ENCODE measurements around the gene IL22. TPM values are rescaled to one million over a fixed set of nuclear protein-coding genes. Genes with fewer than 3 reads are reported as not detected.

The IL22 gene
- total RNA-seq, 1 experiment from 2014 or later: not detected

DNA sequence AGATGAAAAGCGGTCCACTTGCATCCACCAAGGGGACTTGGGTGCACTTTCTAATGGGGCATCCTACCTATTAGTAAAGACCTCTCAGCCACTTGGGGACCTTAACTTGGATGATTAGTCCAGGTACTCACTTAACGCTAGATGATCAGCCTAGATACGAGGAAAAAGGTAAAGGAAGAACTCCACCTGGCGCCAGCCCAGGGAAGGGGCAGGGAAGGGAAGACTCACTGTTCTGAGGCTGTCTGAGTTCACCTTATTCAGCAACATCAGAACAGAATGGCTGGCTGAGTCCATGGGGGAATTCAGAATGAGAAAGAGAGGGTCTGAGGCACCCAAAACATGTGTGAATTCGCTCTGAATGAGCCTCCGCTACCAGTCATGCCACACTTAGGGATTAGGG, 7.1 kb downstream of the IL22 start:
- Histone ChIP-seq H3K36me3 (replicated peaks; ENCODE audit: control insufficient read depth, insufficient read depth, low read length) (no peaks in the 10 kb centered on the region), H3K27me3 (ENCODE audit: control insufficient read depth, insufficient read depth, low read length) (no peaks in the 10 kb centered on the region), H3K4me3 (ENCODE audit: insufficient read depth, low read depth, low read length) (no peak overlapping the region)
- DNase-seq: no peak

DNA sequence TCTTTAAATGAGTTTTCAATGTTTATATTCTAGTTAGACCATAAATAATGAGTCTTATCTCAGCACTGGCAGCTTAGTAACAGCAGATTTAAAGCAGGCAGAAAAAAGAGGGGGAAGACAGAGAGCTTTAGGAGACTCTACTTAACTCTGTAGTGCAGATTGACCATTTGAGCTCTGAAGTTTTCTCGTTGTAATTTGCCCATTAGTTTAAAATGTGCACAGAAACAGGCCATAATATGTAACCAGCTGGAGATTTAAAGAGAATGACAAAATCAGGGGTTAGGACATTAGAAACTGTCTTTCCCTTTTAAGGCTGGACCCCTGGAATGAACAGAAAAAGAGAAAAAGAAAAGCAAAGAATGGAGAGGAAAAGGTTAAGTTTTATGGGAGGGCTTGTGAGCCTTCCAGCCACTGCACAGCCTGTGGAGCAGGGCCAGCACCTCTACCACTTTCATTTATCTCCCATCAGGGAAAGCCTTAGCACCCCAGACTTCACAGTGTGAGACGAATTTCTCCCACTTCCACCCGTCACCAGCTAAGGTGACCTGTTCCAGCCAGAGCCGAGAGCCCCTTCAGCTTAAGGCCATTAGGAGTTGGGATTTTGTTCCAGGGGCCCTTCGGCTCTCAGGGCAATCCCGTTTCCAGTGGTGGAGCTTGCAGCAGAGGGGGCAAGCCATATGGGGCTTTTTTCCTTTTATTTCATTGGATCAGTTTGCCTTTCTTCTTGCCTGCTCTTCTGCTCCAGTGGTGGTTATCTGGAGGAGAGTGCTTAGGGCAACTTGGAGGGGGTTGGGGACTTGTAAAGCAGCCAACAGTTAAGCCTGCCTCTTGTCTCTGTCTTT, 8.0 kb downstream of the IL22 start:
- Histone ChIP-seq H3K4me3 (ENCODE audit: insufficient read depth, low read depth, low read length) (no peak overlapping the region), H3K27me3 (ENCODE audit: control insufficient read depth, insufficient read depth, low read length) (no peaks in the 10 kb centered on the region), H3K36me3 (replicated peaks; ENCODE audit: control insufficient read depth, insufficient read depth, low read length) (no peaks in the 10 kb centered on the region)
- no peak for DNase-seq

DNA sequence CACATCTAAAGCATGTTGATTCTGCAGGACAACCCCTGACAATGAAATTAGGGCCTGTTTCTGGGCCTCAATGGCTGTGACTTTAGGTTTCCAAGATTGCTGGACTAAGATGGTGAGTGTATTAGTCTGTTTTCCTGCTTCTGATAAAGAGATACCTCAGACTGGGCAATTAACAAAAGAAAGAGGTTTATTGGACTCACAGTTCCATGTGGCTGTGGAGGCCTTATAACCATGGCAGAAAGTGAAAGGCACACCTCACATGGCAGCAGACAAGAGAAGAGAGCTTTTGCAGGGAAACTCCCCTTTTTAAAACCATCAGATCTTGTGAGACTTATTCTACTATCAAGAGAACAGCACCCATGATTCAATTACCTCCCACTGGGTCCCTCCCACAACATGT, 10.6 kb downstream of the IL22 start:
- no peak for DNase-seq
- no peaks in the 10 kb centered on the region for H3K36me3 ChIP-seq (replicated peaks; ENCODE audit: control insufficient read depth, insufficient read depth, low read length)

DNA sequence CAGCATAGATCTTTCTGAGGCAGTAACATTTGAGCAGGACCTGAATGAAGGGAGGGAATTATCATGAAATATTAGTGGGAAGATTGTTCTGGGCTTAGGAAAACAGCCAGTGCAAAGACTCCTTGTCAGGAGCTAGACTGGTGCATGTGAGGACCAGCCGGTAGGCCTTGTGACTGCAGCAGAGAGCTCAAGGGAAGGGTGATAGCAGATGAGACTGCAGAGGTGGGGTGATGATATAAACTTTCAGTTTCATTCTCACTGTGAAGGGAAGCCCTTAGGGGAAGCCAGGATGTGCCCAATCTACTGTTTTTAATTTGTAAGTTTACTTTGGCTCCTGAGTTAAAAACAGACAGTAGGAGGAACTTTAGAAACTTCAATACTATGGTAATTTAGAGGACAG, 12.4 kb downstream of the IL22 start:
- H3K4me3 ChIP-seq (ENCODE audit: insufficient read depth, low read depth, low read length): no peak overlapping the region
- no peaks in the 10 kb centered on the region for H3K27me3 ChIP-seq (ENCODE audit: control insufficient read depth, insufficient read depth, low read length)
- DNase-seq: no peak
- no peaks in the 10 kb centered on the region for H3K36me3 ChIP-seq (replicated peaks; ENCODE audit: control insufficient read depth, insufficient read depth, low read length)

More for the DNA sequence above, 10.6 kb downstream of the IL22 start:
- no peaks in the 10 kb centered on the region for H3K27me3 ChIP-seq (ENCODE audit: control insufficient read depth, insufficient read depth, low read length)
- H3K4me3 ChIP-seq (ENCODE audit: insufficient read depth, low read depth, low read length): no peak overlapping the region

DNA sequence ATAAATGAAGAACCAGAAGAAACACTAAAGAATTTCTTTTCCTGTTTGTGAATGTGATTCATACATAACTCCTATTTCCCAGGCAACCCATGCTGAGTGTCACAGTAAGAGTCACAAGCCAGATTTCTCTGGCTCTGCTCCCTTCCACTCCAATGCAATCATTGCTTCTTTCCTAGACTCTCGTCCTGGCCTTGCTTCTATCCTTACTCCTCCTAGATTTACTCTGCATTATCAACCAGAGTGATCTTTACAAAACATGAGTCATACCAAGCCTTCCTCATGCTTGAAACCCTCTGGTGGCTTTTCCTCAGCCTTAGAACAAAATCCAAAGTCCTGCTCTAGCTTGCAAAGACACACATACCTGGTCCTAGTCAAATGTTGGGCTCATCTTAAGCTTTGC, 13.3 kb downstream of the IL22 start:
- no peak overlapping the region for H3K4me3 ChIP-seq (ENCODE audit: insufficient read depth, low read depth, low read length)
- no peaks in the 10 kb centered on the region for H3K36me3 ChIP-seq (replicated peaks; ENCODE audit: control insufficient read depth, insufficient read depth, low read length)
- DNase-seq: no peak
- H3K27me3 ChIP-seq (ENCODE audit: control insufficient read depth, insufficient read depth, low read length): no peaks in the 10 kb centered on the region

DNA sequence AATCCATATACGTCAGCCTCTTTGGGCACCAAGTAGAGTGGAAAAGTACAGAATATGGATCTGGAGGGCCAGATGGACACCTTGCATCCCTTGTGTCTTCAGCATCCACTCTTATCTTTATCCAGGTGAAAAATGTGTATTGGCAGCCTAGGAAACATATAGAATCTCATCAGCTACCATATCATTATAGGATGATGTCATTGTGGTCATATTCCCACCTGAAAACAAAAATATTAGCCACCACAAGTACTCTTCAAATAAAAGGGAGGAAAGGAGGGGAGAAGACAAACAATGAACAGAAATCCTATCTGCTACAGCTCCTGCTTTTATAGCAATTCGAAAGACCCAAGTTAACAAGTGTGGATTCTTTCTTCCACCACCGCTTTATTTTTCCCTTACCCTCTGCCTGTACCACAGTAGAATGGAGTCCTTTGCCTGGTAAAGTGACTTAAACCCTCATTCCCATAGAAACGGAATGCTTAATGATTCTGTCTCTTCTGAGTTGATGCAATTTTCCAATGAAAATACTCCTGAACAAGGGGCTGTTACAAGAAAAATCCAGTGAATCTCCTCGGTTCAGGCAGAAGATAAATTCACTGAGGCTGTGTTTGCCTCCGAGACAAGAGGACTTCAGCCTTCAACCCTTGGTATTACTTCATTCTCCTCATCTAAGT, 14.0 kb downstream of the IL22 start:
- Histone ChIP-seq H3K27me3 (ENCODE audit: control insufficient read depth, insufficient read depth, low read length) (no peaks in the 10 kb centered on the region), H3K4me3 (ENCODE audit: insufficient read depth, low read depth, low read length) (no peak overlapping the region), H3K36me3 (replicated peaks; ENCODE audit: control insufficient read depth, insufficient read depth, low read length) (no peaks in the 10 kb centered on the region)
- DNase-seq: no peak

DNA sequence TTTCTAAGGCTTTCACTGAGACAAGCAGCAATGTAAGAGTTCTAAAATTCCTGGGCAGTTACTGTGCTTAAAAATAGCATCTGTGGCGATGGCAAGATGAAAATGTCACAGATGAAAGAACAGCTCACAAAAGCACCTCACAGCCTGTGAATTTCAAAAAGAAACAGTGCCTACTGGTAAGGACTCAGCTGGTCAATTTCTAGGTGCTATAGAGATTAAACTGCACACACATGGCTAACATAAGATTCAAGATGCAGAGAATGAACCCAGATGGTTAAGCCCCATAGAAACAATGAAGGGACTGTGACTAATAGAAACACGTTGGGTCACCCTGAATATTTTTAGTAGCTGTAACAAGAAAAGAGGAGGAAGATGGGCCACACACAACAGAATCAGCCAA, 15.8 kb downstream of the IL22 start:
- H3K27me3 ChIP-seq (ENCODE audit: control insufficient read depth, insufficient read depth, low read length): no peaks in the 10 kb centered on the region
- H3K4me3 ChIP-seq (ENCODE audit: insufficient read depth, low read depth, low read length): no peak overlapping the region
- DNase-seq: no peak
- no peaks in the 10 kb centered on the region for H3K36me3 ChIP-seq (replicated peaks; ENCODE audit: control insufficient read depth, insufficient read depth, low read length)

DNA sequence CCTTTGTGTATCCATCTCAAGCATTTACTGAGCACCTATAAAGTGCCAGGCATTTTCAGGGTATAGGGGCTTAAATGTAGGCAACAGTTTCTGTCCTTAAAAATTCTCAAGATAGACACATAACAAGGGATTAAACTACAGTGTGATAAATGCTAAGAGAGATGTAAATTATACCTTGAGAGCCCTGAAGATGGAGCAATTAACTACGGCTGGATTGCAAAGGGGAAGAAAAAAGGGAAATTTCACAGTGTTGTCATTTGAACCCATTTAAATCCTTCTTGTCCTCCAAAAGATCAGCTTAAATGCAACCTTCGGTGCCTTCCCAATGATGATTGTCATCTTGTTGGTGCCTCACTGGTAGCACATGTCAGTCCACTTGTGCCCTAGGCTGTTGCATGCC, 16.3 kb downstream of the IL22 start:
- H3K36me3 ChIP-seq (replicated peaks; ENCODE audit: control insufficient read depth, insufficient read depth, low read length): no peaks in the 10 kb centered on the region
- no peaks in the 10 kb centered on the region for H3K27me3 ChIP-seq (ENCODE audit: control insufficient read depth, insufficient read depth, low read length)
- H3K4me3 ChIP-seq (ENCODE audit: insufficient read depth, low read depth, low read length): no peak overlapping the region
- DNase-seq: no peak

DNA sequence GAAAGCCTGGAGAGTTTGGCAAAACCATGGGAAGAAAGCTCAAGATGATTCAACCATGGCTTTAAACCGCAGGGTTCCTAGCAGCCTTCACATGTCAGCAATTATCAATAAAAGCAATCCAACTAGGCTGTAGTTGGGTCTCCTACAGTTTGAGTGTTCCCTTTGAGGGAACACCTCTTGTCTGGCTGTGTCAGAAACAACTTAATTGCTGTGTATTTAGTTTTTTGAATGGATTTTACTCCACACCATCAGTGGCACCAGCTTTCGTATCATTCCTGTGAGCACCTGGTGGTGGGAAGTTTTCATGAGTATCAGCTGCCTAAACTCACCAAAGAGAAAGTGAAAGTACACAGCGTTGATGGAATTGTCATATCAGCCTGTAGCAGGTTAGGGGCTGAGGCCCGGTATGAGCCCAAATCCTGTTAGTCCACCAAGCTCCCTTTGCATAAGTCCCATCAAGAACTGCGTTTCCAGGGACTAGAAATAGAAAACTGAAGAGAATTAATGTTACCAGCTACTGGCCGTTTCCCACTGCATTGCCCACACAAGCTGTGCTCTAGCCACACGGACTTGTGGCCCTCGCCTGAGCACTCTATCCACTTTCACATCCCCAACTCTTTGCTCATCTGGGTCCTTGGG, 16.9 kb downstream of the IL22 start:
- DNase-seq: no peak
- H3K4me3 ChIP-seq (ENCODE audit: insufficient read depth, low read depth, low read length): no peak overlapping the region

DNA sequence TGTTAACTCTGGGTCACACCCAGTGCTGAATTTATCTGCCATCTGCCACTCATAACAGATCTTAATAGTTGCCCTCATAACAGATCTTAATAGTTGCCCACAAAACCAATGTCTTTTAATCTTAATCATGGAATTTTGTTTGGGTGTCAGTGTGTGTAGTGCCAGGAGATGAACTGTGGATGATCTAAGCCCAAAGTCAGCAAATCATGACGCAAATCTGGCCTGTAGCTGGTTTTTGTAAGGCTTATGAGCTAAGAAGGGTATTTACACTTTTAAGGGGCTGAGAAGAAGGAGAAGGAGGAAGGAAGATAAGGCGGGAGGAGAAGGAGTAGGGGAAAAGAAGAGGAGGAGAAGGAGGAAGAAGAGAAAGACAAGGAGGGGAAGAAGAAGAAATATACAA, 17.8 kb downstream of the IL22 start:
- no peak for DNase-seq
- no peaks in the 10 kb centered on the region for H3K27me3 ChIP-seq (ENCODE audit: control insufficient read depth, insufficient read depth, low read length)
- H3K4me3 ChIP-seq (ENCODE audit: insufficient read depth, low read depth, low read length): no peak overlapping the region
- no peaks in the 10 kb centered on the region for H3K36me3 ChIP-seq (replicated peaks; ENCODE audit: control insufficient read depth, insufficient read depth, low read length)

More for the DNA sequence above, 16.9 kb downstream of the IL22 start:
- Histone ChIP-seq H3K27me3 (ENCODE audit: control insufficient read depth, insufficient read depth, low read length) (no peaks in the 10 kb centered on the region), H3K36me3 (replicated peaks; ENCODE audit: control insufficient read depth, insufficient read depth, low read length) (no peaks in the 10 kb centered on the region)

DNA sequence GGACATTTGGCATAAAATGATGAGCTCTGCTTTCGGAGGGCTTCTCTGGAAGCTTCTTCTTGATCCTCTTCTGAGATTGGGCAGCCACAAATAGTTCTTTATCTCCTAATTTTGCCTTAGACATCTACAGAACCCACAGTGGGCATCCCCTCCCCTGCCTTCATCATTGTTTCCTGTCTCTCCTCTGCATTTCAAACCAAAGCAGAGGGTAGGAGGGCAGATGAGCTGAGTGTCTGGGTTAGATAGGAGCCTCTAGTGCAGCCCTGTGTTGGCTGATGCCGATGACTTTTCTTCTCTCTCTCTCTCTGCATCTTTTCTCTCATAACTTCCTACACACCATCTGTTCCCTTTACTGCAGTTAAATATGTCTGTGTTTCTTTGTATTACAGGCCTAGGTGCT, 19.3 kb downstream of the IL22 start:
- Histone ChIP-seq H3K36me3 (replicated peaks; ENCODE audit: control insufficient read depth, insufficient read depth, low read length) (no peaks in the 10 kb centered on the region), H3K4me3 (ENCODE audit: insufficient read depth, low read depth, low read length) (no peak overlapping the region)
- no peak for DNase-seq

DNA sequence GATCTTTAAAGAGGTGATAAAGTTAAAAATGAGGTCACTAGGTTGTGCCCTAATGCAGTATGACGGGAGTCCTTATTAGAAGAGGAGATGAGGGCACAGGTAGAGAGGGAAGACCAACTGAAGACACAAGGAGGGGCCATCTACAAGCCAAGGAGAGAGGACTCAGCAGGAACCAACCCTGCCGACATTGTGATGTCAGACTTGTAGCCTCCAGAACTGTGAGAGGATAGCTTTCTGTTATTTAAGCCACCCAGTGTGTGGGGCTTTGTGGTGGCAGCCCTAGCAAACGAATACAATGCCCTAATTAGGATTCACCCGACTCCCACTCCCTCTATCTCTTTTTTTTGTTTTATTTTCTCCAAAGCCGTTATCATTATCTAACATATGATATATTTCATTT, 19.9 kb downstream of the IL22 start:
- H3K4me3 ChIP-seq (ENCODE audit: insufficient read depth, low read depth, low read length): no peak overlapping the region
- H3K36me3 ChIP-seq (replicated peaks; ENCODE audit: control insufficient read depth, insufficient read depth, low read length): no peaks in the 10 kb centered on the region
- DNase-seq: no peak
- H3K27me3 ChIP-seq (ENCODE audit: control insufficient read depth, insufficient read depth, low read length): no peaks in the 10 kb centered on the region

More for the DNA sequence above, 19.3 kb downstream of the IL22 start:
- no peaks in the 10 kb centered on the region for H3K27me3 ChIP-seq (ENCODE audit: control insufficient read depth, insufficient read depth, low read length)

DNA sequence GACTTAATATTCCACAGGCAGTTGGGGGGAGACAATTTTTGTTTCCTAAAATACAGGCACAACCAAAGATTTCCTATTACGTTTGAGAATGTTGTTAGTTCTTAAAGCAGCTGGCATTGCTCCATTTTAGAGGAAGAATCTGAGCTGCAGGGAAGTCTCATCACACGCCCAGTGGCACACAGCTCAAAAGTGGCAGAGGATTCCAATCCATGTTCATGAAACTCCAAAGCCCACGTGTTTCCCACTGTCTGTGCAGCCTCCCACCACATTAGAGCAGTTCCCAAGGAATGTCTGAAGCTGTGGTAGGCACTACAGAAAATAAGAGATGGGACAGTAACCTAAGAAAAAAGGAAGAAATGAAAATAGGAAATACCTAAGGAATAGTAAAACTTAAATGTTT, 21.7 kb downstream of the IL22 start:
- Histone ChIP-seq H3K36me3 (replicated peaks; ENCODE audit: control insufficient read depth, insufficient read depth, low read length) (no peaks in the 10 kb centered on the region), H3K4me3 (ENCODE audit: insufficient read depth, low read depth, low read length) (no peak overlapping the region), H3K27me3 (ENCODE audit: control insufficient read depth, insufficient read depth, low read length) (no peaks in the 10 kb centered on the region)
- DNase-seq: no peak

DNA sequence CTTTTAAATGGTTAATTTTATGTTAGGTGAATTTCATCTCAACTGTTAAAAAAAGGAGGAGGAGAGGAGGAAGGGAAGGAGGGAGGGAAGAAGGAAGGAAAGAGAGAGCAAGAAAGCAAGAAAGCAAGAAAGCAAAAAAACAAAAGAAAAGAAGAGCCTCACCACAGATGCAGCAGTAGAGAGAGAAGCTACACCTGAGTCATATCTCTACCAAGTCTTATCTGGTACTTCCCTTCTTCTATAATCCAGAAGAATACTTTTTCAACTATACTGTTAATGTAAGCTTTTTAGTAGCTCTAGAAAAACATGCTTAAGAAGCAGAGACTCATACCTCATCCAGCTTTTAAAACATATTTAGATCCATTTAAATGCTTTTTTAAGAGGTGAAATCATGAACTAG, 22.2 kb downstream of the IL22 start:
- no peak for DNase-seq
- Histone ChIP-seq H3K36me3 (replicated peaks; ENCODE audit: control insufficient read depth, insufficient read depth, low read length) (no peaks in the 10 kb centered on the region), H3K27me3 (ENCODE audit: control insufficient read depth, insufficient read depth, low read length) (no peaks in the 10 kb centered on the region), H3K4me3 (ENCODE audit: insufficient read depth, low read depth, low read length) (no peak overlapping the region)

DNA sequence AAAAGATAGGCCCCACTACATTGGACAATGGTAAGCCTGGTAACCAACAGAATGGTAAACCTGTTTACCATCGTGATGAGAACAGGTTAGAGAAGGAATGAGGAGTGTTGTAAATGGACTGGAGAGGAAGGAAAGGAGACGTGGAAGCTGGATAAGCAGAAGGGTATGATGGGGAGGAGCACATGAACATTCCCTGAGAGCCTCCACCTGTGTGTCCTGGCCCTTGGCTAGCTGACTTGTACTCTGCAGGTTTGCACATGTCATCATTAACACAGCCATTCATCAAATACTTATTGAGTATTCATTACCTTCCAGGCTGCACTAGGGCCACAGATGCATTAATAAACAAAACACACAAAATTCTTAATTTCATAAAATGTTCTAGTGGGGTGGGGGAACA, 23.4 kb downstream of the IL22 start:
- no peak for DNase-seq
- Histone ChIP-seq H3K27me3 (ENCODE audit: control insufficient read depth, insufficient read depth, low read length) (no peaks in the 10 kb centered on the region), H3K4me3 (ENCODE audit: insufficient read depth, low read depth, low read length) (no peak overlapping the region), H3K36me3 (replicated peaks; ENCODE audit: control insufficient read depth, insufficient read depth, low read length) (no peaks in the 10 kb centered on the region)

All from H7 (cell line).